ENCODE results near the gene STUM.

The STUM gene

DNA sequence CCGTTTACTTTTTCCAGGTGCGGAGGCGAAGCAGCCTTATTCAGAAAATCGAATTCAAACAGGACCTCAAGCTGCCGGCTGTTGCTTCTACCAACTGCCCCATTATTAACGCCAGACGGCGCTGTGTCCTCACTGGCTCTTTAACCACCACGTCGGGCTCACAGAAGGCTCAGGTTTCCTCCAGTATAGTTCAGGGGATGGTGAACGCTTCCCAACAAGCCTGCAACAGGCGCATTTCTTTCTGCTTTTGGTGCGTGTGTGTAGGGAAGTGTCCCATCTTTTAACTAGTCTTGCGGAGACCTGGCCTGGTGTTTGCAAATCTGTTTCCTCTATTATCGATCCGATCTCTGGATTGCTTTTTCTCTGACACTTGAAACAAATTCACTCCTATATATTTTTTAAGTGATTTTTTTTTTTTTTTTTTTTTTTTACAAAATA, 791 bp upstream of the STUM start:
- Histone ChIP-seq H3K4me3 (ENCODE audit: low read length) (peak overlapping the region; percentile 34; the same call in 1 of the 2 replicates), H3K9me3 (replicated peaks; ENCODE audit: insufficient read depth, low read length) (no peaks in the 10 kb centered on the region), H3K9ac (ENCODE audit: low read length) (no peak overlapping the region), H3K27ac (ENCODE audit: low read length) (no peak overlapping the region), H3K79me2 (ENCODE audit: low read length) (no peaks in the 10 kb centered on the region), H3K4me2 (ENCODE audit: low read depth, low read length) (peak overlapping the region; percentile 80), H3K36me3 (replicated peaks; ENCODE audit: insufficient read depth, low read length) (no peaks in the 10 kb centered on the region), H4K20me1 (ENCODE audit: insufficient read depth, low read length) (no peaks in the 10 kb centered on the region), H3K27me3 (replicated peaks; ENCODE audit: insufficient read depth, low read length) (peaks cover 17% of the 10 kb centered on the region), H3K4me1 (ENCODE audit: low read length) (peaks cover 7% of the 10 kb centered on the region; the same call in 1 of the 2 replicates), H2AFZ (ENCODE audit: low read length) (no peak overlapping the region; the same call in 1 of the 2 replicates), H3F3A (ENCODE audit: insufficient read depth, low read length) (no peaks in the 10 kb centered on the region), H3K9me2 (replicated peaks; ENCODE audit: insufficient read depth, low read length) (no peaks in the 10 kb centered on the region)
- TF ChIP-seq EZH2phosphoT487 (IDR thresholded peaks at IDR 0.05; ENCODE audit: low read length), result no peak
- no peak for TF ChIP-seq EZH2 (optimal IDR thresholded peaks at IDR 0.05; ENCODE audit: low read depth, low read length)
- TF ChIP-seq, protein P1, sequence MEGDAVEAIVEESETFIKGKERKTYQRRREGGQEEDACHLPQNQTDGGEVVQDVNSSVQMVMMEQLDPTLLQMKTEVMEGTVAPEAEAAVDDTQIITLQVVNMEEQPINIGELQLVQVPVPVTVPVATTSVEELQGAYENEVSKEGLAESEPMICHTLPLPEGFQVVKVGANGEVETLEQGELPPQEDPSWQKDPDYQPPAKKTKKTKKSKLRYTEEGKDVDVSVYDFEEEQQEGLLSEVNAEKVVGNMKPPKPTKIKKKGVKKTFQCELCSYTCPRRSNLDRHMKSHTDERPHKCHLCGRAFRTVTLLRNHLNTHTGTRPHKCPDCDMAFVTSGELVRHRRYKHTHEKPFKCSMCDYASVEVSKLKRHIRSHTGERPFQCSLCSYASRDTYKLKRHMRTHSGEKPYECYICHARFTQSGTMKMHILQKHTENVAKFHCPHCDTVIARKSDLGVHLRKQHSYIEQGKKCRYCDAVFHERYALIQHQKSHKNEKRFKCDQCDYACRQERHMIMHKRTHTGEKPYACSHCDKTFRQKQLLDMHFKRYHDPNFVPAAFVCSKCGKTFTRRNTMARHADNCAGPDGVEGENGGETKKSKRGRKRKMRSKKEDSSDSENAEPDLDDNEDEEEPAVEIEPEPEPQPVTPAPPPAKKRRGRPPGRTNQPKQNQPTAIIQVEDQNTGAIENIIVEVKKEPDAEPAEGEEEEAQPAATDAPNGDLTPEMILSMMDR (IDR thresholded peaks at IDR 0.05; ENCODE audit: low read length), result peak; percentile 99
- peak; percentile 88 for DNase-seq

DNA sequence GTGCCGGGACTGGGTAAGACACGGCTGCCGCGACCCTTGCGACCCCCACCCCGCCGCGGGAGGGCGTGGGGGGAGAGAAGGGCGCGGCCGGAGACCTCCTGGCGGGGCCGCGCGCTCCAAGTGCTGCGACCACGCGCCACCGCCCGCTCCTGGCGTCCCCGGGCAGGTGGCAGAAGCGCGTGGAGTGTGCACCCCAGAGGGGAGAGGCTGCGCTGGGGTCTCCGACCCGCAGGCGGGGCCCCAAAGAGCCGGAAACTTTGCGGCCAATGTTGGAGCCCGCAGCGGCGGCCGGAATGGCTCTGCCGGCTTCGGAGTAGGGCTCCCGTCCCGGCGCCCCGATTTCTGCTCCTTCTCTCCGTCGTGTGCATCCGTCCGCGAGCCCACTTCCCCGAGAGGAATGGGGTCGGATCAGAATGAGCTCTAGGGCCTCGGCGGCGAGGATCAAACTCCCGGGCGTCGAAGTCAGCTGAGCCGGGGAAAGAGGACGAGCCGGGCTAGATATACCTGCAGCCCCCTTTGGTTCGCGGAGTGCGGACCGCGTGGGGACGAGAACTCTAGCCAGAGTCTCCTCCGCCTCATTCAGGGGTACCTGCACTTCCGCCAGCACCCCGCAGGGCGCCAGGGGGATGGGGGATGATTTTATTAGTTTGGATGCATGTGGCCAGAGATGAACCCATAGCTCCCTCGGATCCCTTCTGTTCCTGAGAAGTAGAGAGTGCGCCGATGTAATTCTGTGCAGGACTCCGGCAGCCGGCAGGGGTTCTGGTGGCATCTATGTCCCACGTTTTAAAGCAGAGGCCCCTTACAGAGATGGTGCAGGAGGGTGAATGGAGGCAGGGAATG, 751 bp downstream of the STUM start:
- peak; percentile 90 for TF ChIP-seq EZH2 (optimal IDR thresholded peaks at IDR 0.05; ENCODE audit: low read depth, low read length)
- TF ChIP-seq, protein P1 (IDR thresholded peaks at IDR 0.05; ENCODE audit: low read length), result no peak
- no peaks in the 10 kb centered on the region for H3K36me3 ChIP-seq (replicated peaks; ENCODE audit: insufficient read depth, low read length)
- H3K4me1 ChIP-seq (ENCODE audit: low read length), result peaks cover 7% of the 10 kb centered on the region; the same call in 1 of the 2 replicates
- no peaks in the 10 kb centered on the region for H3K79me2 ChIP-seq (ENCODE audit: low read length)
- H3K9me2 ChIP-seq (replicated peaks; ENCODE audit: insufficient read depth, low read length), result no peaks in the 10 kb centered on the region
- H3K9me3 ChIP-seq (replicated peaks; ENCODE audit: insufficient read depth, low read length), result no peaks in the 10 kb centered on the region
- no peaks in the 10 kb centered on the region for H3F3A ChIP-seq (ENCODE audit: insufficient read depth, low read length)
- H4K20me1 ChIP-seq (ENCODE audit: insufficient read depth, low read length), result no peaks in the 10 kb centered on the region
- no peak overlapping the region for H3K27ac ChIP-seq (ENCODE audit: low read length)
- peak overlapping the region; percentile 45 for H3K4me3 ChIP-seq (ENCODE audit: low read length)
- peak overlapping the region; percentile 75 for H3K4me2 ChIP-seq (ENCODE audit: low read depth, low read length)
- no peak for DNase-seq
- H3K9ac ChIP-seq (ENCODE audit: low read length), result no peak overlapping the region
- peak overlapping the region; percentile 43 for H2AFZ ChIP-seq (ENCODE audit: low read length)
- H3K27me3 ChIP-seq (replicated peaks; ENCODE audit: insufficient read depth, low read length), result peaks cover 17% of the 10 kb centered on the region

DNA sequence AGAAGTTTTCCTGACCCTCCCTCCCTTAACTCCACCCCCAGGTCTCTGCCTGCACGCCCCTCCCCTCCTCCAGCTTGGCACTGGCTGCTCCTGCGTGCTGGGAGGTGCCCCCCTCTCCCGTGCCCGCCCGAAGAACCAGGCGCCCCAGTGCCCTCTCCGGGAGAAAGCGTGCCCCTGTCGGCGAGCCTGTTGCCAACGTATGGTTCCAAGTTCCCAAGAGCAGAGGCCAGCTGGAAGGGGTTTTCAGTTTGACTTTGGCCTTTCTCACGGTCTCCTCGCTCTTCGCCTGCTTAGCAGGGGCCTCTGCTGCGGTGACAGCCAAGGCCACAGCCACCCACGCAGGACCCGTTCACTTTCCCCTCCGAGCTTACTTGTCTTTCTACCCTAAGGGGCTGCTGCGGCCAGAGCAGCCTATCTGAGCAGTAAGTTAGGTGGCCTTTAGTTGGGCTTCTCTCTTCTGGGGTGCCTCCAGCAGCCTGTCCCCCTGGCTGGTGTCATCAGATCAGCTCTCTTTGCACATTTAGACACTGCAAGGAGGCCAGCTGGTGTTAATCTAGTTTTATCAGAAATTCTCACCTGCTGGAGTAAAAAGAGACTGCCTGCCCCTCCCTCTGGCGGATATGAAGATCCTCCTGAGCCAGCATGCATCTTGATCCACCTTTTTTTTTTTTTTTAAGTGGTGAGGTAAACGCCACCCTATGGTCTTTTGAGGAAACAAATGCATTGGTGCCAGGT, 1.5 kb downstream of the STUM start:
- Histone ChIP-seq H3K79me2 (ENCODE audit: low read length) (no peaks in the 10 kb centered on the region), H3K9me2 (replicated peaks; ENCODE audit: insufficient read depth, low read length) (no peaks in the 10 kb centered on the region), H3K9ac (ENCODE audit: low read length) (no peak overlapping the region), H3F3A (ENCODE audit: insufficient read depth, low read length) (no peaks in the 10 kb centered on the region), H2AFZ (ENCODE audit: low read length) (no peak overlapping the region), H3K36me3 (replicated peaks; ENCODE audit: insufficient read depth, low read length) (no peaks in the 10 kb centered on the region), H4K20me1 (ENCODE audit: insufficient read depth, low read length) (no peaks in the 10 kb centered on the region), H3K4me2 (ENCODE audit: low read depth, low read length) (peak overlapping the region; percentile 75), H3K9me3 (replicated peaks; ENCODE audit: insufficient read depth, low read length) (no peaks in the 10 kb centered on the region), H3K27me3 (replicated peaks; ENCODE audit: insufficient read depth, low read length) (peaks cover 17% of the 10 kb centered on the region), H3K4me3 (ENCODE audit: low read length) (peak overlapping the region; percentile 45; the same call in 1 of the 2 replicates), H3K4me1 (ENCODE audit: low read length) (peaks cover 7% of the 10 kb centered on the region; the same call in 1 of the 2 replicates), H3K27ac (ENCODE audit: low read length) (no peak overlapping the region)
- DNase-seq, result peak; percentile 52
- no peak for TF ChIP-seq EZH2phosphoT487 (IDR thresholded peaks at IDR 0.05; ENCODE audit: low read length)
- TF ChIP-seq, protein P1 (IDR thresholded peaks at IDR 0.05; ENCODE audit: low read length), result peak; percentile 18; the same call in 1 of the 2 replicates
- TF ChIP-seq EZH2 (optimal IDR thresholded peaks at IDR 0.05; ENCODE audit: low read depth, low read length), result no peak
